ENCODE measurements around the gene SASH1. TPM values are rescaled to one million over a fixed set of nuclear protein-coding genes. Genes with fewer than 3 reads are reported as not detected.

SASH1 gene
- polyA plus RNA-seq, 3 donors: 25.2 to 33.8 (median 27.3) TPM

- no peak for DNase-seq (ENCODE audit: extremely low read depth in 1 of 11, low read depth in 9 of 11, low spot score in 4 of 11)
These were observed 18.2 kb upstream of the SASH1 start for GRCh38 chr6:148324297-148324985.

GRCh38 chr6:148325316-148326068, 17.1 kb upstream of the SASH1 start:
- DNase-seq (ENCODE audit: extremely low read depth in 1 of 11, low read depth in 9 of 11, low spot score in 4 of 11): no peak

DNA sequence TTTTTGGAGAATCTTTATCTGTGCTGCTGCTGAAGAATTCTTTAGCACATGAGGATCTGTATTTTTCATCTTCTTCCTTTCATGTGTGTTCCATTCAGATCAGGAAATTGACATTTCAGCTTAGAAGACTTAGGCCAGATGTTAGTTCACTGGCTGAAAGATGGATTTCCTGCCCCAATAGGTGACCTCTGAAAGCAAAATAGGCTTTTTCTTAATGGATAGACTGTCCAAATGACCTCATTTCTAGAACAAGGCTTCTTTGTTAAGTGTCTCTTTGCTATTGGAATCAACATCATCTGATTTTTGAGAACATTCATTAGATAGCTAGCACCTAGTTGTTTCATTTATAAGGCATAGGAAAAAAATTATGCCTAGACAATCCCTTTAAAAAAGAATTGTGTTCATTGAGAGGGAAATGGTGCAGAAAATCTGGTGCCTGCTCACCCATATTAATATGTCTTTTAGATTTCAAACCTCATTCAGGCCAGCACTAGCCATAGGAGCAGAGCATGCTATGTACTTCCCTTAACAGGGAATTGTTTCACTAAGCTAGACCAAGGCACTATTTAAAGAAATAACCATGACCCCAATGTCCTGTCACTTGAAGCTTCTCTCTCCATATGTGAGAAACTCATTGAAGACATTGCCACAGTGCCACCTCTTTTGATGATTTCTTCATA, 13.6 kb upstream of the SASH1 start:
- DNase-seq (ENCODE audit: extremely low read depth in 1 of 11, low read depth in 9 of 11, low spot score in 4 of 11): no peak

DNA sequence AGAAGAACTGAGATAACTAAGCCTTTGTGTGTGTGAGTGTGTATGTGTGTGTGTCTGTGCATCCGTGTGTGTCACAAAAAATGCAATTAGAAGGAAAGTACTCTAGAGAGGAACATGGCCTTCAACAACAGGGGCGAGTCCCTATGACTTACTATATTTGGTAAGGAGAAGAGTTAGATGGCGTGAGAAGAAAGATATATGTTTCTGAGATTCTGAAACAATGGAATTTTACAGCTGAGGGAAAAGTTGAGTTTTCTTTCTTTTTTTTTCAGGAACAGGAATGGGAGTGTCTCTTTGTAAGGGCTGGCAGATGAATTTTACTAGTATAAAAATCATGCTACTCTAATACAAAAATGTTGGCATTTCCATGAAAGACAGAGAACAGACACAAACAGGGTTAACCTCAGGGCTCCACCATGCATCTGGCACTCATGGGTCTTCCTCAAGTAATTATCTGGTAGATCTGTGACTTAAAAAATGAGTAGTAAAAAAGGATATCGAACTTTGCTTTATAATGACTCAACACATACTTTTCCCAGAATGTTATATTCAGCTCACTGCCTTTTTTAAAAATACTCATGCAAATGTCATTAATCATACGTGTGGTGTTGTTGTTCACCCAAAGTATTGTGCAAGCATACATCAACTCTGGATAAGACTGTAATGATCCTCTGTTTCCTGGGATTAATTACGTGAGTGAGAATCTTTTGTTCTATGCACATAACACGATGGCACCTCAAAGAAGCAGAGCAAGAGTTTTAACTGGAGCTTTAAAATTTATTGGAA, 12.8 kb upstream of the SASH1 start:
- DNase-seq (ENCODE audit: extremely low read depth in 1 of 11, low read depth in 9 of 11, low spot score in 4 of 11): no peak

- no peak for DNase-seq (ENCODE audit: extremely low read depth in 1 of 11, low read depth in 9 of 11, low spot score in 4 of 11)
These were observed 10.6 kb upstream of the SASH1 start for GRCh38 chr6:148332088-148332487.

DNA sequence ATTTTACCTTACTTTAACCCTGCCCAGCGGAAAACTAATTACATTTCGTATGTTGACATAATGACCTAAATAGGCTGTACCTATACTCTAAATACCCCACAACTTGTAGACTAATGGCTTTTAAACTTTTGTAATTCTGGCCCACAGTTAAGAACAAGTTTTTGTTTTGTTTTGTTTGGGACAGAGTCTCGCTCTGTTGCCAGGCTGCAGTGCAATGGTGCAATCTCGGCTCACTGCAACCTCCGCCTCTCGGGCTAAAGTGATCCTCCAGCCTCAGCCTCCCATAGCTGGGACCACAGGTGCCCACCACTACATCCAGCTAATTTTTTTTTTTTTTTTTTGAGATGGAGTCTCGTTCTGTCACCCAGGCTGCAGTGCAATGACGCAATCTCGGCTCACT, 5.7 kb upstream of the SASH1 start:
- no peak for DNase-seq (ENCODE audit: extremely low read depth in 1 of 11, low read depth in 9 of 11, low spot score in 4 of 11)

DNA sequence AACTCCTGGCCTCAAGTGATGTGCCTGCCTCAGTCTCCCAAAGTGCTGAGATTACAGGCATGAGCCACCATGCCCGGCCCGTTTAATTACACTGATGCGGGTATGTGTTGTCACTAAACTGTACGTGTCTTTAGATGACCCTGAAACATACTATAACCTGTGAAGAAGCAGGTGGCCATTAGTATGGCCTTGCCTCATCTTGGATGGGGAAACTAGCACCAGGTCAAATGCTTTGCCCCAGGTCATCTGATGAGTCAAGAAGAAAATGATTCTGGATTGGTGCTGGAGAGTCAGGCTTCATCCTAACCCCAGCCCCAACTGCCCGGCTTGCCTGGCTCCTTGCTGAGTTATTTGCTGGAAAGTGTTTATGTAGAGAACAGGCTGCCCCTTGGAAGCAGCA, 2.9 kb upstream of the SASH1 start:
- no peak for DNase-seq (ENCODE audit: extremely low read depth in 1 of 11, low read depth in 9 of 11, low spot score in 4 of 11)

- DNase-seq (ENCODE audit: extremely low read depth in 1 of 11, low read depth in 9 of 11, low spot score in 4 of 11): no peak
These were observed 1.9 kb upstream of the SASH1 start for GRCh38 chr6:148340586-148341297.

- peak in 1 of 11 donors; percentile 27 for DNase-seq (ENCODE audit: extremely low read depth in 1 of 11, low read depth in 9 of 11, low spot score in 4 of 11)
These were observed 613 bp upstream of the SASH1 start for GRCh38 chr6:148342100-148342349.

DNA sequence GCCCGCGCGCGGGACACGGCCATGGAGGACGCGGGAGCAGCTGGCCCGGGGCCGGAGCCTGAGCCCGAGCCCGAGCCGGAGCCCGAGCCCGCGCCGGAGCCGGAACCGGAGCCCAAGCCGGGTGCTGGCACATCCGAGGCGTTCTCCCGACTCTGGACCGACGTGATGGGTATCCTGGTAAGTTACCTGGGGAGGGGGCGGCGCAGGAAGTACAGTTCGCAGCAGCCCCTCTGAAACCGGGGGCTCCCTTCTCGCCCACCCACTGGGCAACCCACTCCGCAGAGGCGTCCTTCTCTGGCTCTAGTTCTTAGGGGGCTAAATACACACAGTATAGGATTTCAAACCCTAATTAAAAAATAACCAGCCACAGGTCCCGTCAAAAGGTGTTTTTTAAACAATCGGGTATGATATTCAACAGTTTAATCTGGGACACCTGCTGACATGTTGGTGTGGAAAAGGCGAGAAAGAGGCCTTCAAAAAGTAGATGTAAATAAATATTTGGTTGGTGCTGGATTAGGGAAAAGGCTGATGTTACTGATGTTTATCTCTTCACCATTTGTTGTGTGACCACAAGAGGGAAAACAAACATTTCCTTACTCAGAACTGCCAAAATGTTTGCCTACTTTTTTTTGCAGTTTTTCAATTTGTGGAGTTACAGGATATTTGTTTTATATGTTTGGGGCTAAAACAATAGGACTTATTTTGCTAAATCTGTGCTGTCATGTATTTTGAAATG, 577 bp downstream of the SASH1 start:
- peak in 1 of 11 donors; percentile 37 for DNase-seq (ENCODE audit: extremely low read depth in 1 of 11, low read depth in 9 of 11, low spot score in 4 of 11)

- DNase-seq (ENCODE audit: extremely low read depth in 1 of 11, low read depth in 9 of 11, low spot score in 4 of 11): no peak
These were observed 2.5 kb downstream of the SASH1 start for GRCh38 chr6:148345176-148345575.

DNA sequence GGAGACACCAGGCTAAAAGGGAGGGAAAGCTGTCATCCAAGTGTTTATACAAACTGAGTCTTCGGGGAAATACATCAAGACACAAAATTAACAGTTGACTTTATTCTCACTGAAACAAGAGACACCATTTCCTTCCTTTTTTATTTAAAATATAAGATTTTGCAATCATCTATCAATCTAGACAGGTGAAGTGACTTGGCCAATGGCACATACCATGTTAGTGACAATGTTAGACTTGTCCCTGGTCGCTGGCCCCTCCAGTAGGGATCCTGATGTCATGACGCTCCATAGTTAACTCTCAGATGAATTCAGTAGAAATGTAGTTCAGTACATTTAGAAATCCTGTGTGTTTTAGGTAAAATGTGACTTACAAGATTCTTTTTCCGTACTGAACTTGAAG, 2.9 kb downstream of the SASH1 start:
- no peak for DNase-seq (ENCODE audit: extremely low read depth in 1 of 11, low read depth in 9 of 11, low spot score in 4 of 11)

- no peak for DNase-seq (ENCODE audit: extremely low read depth in 1 of 11, low read depth in 9 of 11, low spot score in 4 of 11)
These were observed 4.2 kb downstream of the SASH1 start for GRCh38 chr6:148346681-148347440.

GRCh38 chr6:148347441-148348054, 4.9 kb downstream of the SASH1 start:
- no peak for DNase-seq (ENCODE audit: extremely low read depth in 1 of 11, low read depth in 9 of 11, low spot score in 4 of 11)

DNA sequence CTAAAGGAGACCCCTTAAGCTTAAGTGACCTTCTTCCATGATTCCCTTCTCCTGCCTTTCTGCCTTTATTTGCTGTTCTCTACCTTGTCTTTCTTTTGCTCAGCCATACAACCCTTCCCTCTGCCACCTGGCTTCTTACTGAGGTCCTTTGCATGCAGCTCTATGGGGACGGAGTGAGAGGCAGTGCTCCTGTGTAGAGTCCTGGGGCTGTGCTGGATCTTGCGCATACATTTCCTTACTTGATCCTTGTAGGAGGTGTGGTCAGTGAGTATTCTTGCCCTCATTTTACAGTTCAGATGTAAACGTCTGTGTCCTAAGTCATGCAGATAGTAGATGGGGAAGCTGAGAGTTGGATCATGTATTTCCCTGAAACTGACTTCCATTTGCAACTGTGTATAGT, 5.7 kb downstream of the SASH1 start:
- no peak for DNase-seq (ENCODE audit: extremely low read depth in 1 of 11, low read depth in 9 of 11, low spot score in 4 of 11)

DNA sequence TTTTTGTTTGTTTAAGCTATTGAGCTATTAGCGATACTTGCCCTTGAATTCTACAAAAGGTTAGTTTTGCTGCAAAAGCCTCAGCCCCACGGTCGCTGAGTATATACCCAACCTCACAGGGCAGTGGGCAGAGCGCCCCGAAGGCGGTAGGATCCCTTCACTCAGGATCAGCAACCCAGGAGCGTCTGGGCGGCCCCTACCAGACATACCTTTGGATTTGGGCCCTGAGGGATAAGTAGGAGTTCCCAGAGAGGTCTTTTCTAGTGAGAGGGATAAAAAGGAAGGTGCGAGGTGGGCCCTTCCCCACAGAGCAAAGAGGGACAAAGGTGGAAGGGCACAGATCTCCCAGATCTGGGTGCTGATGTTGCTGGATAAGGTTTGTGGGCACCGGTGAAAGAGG, 6.1 kb downstream of the SASH1 start:
- DNase-seq (ENCODE audit: extremely low read depth in 1 of 11, low read depth in 9 of 11, low spot score in 4 of 11): no peak

- no peak for DNase-seq (ENCODE audit: extremely low read depth in 1 of 11, low read depth in 9 of 11, low spot score in 4 of 11)
These were observed 6.8 kb downstream of the SASH1 start for GRCh38 chr6:148349466-148349865.
